Measurements from ENCODE around the gene SMARCD2. TPM values are rescaled to one million over a fixed set of nuclear protein-coding genes. Genes with fewer than 3 reads are reported as not detected.

The SMARCD2 gene
- total RNA-seq, 2 donors from 2014 or later: 30.4 to 51.3 TPM

DNA sequence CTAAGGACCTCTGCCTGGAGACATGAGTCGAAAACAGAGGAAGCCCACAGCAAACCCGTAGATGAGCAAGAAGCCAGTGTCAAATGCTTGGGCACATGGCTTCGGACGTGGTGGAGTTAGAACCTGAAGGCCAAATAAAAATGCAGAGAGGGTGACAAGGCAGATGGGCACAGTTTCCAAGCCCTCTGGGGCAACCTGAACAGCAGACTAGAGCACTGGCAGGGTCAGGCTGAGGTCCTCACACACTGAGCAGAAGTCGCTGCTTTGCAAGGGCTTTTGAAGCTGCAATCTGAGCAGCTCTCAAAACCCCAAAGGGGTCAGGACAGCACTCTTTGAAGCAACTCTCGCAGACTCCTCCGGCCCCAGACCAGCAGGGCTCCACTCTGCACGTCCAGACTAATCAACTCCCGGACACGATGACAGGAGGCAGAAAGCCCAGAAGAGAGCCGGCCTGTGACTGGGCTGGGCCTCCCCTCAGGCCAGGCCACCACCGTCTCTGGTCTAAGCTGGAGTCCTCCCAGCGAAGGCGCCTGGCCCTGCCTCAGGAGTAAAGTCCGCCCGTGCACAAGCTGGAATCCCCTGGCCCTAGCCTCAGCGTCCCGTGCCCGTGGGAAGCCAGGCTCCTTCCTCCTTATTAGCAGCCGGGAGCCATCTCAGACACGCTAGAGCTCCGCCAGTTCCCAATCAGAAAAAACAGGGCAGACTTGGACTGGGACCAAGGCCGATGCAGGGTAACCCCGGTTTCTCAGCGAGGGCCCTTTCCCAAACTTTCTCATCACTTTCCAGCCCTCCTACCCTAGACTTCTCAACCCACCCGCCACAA is 924 bp downstream of the SMARCD2 start:
- DNase-seq (ENCODE audit: low spot score): peak; percentile 80
- H3K27ac ChIP-seq: peak overlapping the region; percentile 90 to 95
- H3K9me3 ChIP-seq: no peaks in the 10 kb centered on the region
- peaks cover 3 to 57% of the 10 kb centered on the region in 2 donors for H3K4me1 ChIP-seq
- peak overlapping the region; percentile 81 to 84 for H3K4me3 ChIP-seq
- H3K27me3 ChIP-seq: no peaks in the 10 kb centered on the region
- peaks cover 9% of the 10 kb centered on the region for H3K36me3 ChIP-seq
- TF ChIP-seq, protein P1, sequence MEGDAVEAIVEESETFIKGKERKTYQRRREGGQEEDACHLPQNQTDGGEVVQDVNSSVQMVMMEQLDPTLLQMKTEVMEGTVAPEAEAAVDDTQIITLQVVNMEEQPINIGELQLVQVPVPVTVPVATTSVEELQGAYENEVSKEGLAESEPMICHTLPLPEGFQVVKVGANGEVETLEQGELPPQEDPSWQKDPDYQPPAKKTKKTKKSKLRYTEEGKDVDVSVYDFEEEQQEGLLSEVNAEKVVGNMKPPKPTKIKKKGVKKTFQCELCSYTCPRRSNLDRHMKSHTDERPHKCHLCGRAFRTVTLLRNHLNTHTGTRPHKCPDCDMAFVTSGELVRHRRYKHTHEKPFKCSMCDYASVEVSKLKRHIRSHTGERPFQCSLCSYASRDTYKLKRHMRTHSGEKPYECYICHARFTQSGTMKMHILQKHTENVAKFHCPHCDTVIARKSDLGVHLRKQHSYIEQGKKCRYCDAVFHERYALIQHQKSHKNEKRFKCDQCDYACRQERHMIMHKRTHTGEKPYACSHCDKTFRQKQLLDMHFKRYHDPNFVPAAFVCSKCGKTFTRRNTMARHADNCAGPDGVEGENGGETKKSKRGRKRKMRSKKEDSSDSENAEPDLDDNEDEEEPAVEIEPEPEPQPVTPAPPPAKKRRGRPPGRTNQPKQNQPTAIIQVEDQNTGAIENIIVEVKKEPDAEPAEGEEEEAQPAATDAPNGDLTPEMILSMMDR (IDR thresholded peaks at IDR 0.05): no peak

DNA sequence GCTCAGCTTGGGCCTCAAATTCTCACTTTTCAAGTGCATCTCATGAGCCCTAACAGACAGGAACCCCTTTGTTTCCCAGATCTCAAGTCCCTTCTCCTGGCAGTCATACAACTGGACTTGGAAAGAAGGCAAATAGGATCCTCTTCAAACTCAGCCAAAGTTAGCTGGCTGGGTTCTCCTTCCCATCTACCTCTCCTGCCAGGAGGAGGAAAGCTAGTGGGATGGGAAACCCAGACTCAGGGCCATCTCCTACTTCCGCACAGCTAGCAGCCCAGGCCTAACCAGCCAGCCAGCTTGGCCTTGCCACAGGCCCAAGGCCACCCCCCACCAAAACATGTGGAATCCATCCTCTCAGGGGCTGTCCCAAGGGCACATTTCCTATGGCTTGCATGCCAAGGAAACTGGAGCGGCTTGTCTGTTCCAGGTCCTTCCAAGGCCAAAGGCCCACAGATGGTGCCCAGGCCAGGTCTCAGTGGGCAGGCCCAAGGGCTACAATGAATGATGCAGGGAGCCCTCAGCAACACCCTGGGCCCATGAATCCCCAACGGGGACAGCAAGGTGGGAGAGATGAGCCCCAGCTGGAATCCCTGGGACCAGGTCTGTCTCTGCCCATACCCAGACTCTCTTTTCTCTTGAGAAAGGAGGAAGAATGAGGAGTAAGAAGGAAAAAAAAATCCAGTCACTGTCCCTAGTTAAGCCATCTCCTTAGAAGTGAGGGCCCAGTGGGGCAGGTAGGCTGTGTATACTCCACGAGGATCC is 1.7 kb downstream of the SMARCD2 start:
- H3K27me3 ChIP-seq: no peaks in the 10 kb centered on the region
- H3K9me3 ChIP-seq: no peaks in the 10 kb centered on the region
- TF ChIP-seq, protein P1 (IDR thresholded peaks at IDR 0.05): no peak
- H3K4me1 ChIP-seq: peaks cover 3 to 57% of the 10 kb centered on the region in 2 donors
- peaks cover 17% of the 10 kb centered on the region for H3K36me3 ChIP-seq
- H3K4me3 ChIP-seq: peak overlapping the region; percentile 81 to 84
- no peak for DNase-seq (ENCODE audit: low spot score)
- H3K27ac ChIP-seq: peak overlapping the region; percentile 90 to 95

DNA sequence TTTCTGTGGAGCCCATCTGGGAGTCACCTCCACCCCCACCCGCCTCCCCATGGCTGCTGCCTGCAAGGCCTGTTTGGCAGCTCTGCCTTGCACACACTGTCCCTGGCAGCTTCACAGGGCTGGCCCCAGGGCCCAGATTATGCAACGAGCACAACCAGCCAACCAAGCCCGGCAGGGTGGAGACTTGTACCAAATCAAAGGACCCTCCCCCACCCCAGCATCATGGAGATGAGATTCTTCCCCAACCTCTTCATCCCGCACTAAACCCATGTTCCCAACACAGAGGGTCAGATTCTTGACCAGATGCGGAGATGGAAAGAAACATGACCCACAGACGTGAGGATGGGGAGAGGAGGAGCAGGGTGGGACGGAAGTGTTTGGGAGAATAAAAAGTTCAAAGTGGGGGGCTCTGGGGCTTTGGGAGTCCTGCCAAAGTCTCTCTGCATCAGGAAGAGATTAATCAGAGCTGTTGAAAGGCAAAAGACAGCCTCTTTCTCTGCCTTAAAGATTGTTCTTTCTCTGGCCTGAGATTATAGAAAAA is 3.8 kb downstream of the SMARCD2 start:
- H3K27ac ChIP-seq: peak overlapping the region; percentile 90 to 95
- H3K36me3 ChIP-seq: peaks cover 35% of the 10 kb centered on the region
- peak overlapping the region in 1 of 2 donors; percentile 25 for H3K4me3 ChIP-seq
- no peaks in the 10 kb centered on the region for H3K9me3 ChIP-seq
- no peaks in the 10 kb centered on the region for H3K27me3 ChIP-seq
- peaks cover 3 to 66% of the 10 kb centered on the region in 2 donors for H3K4me1 ChIP-seq
- TF ChIP-seq, protein P1 (IDR thresholded peaks at IDR 0.05): no peak
- DNase-seq (ENCODE audit: low spot score): peak; percentile 96

DNA sequence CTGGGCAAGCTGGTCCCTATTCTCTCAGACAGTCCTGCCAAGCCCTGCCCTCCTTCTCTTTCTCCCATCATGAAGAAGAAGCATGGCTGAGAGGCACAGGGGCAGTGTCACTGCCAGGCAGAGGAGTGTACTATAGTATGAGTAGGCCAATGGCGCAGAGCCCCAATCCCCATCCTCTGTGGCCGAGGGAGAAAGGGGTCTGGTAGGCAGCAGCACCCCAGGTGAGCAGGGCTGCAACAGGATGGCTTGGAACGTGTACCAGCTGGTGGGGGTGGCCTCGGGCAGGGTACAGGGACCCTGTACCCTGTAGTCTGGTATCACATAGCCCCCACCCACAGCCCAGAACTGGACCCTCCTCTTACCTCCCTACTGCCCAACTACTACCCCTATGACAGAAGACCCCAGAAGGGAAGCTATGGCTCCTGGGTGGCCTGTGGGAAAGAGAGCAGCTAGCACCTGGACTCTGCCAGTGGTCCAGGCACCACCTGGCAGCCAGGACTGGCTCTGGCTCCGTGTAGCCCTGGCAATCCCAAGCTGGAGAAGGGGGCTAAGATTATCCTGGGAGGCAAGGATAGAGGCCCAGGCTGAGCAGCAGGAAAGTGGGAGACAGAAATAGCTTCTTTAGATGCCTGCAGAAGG is 4.4 kb downstream of the SMARCD2 start:
- Histone ChIP-seq H3K27me3 (no peaks in the 10 kb centered on the region), H3K9me3 (no peaks in the 10 kb centered on the region), H3K4me1 (peaks cover 3 to 63% of the 10 kb centered on the region in 2 donors), H3K4me3 (peak overlapping the region in 1 of 2 donors; percentile 25), H3K36me3 (peaks cover 41% of the 10 kb centered on the region), H3K27ac (peak overlapping the region; percentile 90 to 95)
- no peak for DNase-seq (ENCODE audit: low spot score)
- TF ChIP-seq, protein P1 (IDR thresholded peaks at IDR 0.05): no peak

DNA sequence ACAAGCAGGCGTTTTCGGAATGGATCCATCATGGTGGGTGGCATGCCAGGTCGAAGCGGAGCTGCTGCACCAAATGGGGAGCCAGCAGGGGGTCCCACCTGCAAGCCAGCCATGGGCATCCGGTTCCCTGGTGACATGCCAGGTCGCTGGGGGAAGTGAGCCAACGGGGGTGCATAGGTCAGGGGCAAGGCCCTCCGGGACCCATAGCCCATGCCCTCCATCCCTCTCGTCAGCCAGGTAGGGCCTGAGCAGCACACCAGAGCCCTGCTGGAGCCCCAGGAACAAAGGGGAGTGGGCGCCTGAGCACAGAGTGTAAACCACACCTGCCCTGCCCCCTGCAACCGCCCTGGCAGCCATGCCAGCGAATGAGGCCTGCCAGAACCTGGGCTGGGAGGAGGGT is 5.0 kb downstream of the SMARCD2 start:
- Histone ChIP-seq H3K36me3 (peaks cover 47% of the 10 kb centered on the region), H3K9me3 (no peaks in the 10 kb centered on the region), H3K4me1 (peaks cover under 1 to 63% of the 10 kb centered on the region in 2 donors), H3K4me3 (no peak overlapping the region), H3K27me3 (no peaks in the 10 kb centered on the region), H3K27ac (peak overlapping the region; percentile 90 to 95)
- no peak for DNase-seq (ENCODE audit: low spot score)
- TF ChIP-seq, protein P1 (IDR thresholded peaks at IDR 0.05): no peak

Measured in right atrium auricular region (tissue), 2 donors.